Stimulated activated memory B cell treated with anti-CD40 and anti-IgM and Interleukin-4, amounts not matched to agents 10 μg/mL and 1 μg/mL and 100 μg/mL, for 72 hours (primary cell): ENCODE results near the gene NDUFA8.

Source experiments
- ATAC-seq: fragments of 150-1000 bp; cut with Tn5 transposase; 2 replicates; pipeline ENCODE4 v1.10.0; 2021
- H3K27ac Mint-ChIP-seq: one replicate; pipeline ENCODE4 v1.8.0; 2022; ENCODE audit warnings: mild to moderate bottlenecking, mixed read lengths
- H3K27me3 Mint-ChIP-seq: one replicate; pipeline ENCODE4 v1.8.0; 2022; ENCODE audit warnings: mixed read lengths
- H3K36me3 Mint-ChIP-seq: one replicate; pipeline ENCODE4 v1.8.0; 2022; ENCODE audit warnings: mixed read lengths
- H3K4me1 Mint-ChIP-seq: one replicate; pipeline ENCODE4 v1.8.0; 2022; ENCODE audit warnings: mixed read lengths
- H3K4me3 Mint-ChIP-seq: one replicate; pipeline ENCODE4 v1.8.0; 2022; ENCODE audit warnings: mild to moderate bottlenecking, moderate library complexity, mixed read lengths
- H3K9me3 Mint-ChIP-seq: one replicate; pipeline ENCODE4 v1.8.0; 2022; ENCODE audit warnings: mixed read lengths

The NDUFA8 gene

DNA sequence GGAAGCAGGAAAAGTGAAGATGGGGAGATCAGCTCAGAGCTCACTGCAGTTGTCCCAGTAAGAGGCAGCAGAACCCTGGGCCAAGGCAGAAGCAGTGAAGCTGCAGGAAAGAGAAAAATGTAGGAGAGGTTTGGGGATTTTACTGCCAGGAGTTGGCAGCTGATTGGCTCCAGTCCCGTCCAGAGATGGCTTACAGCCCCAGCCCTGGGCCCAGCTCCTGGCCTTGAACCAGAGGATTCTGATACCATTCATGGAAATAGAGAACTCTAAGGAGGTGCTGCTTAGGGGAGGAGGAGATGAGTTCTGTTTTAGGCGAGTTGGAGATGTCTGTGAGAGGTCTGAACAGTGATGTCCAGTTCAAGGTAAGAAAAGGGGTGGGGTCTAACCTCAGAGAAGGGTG, 4.7 kb upstream of the NDUFA8 start:
- Mint-ChIP-seq H3K27me3 (peaks cover 48% of the 10 kb centered on the region), H3K27ac (no peak overlapping the region), H3K4me1 (peaks cover 6% of the 10 kb centered on the region), H3K36me3 (no peaks in the 10 kb centered on the region), H3K4me3 (no peak overlapping the region), H3K9me3 (peaks cover 7% of the 10 kb centered on the region)
- ATAC-seq = no peak

DNA sequence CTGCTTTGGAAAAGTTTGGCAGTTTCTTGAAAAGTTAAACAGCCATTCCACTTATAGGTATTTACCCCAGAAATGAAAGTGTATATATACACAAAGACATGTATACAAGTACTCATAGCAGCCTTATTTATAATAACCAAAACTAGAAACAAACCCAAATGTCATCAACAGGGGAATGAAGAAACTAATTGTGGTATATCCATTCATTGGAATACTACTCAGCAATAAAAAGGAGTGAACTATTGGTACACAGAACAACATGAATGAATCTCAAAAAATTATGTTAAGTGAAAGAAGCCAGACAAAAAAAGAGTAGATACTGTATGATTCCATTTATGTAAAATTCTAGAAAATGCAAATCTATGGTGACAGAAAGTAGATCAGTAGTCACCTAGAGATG, 2.8 kb upstream of the NDUFA8 start:
- H3K27me3 Mint-ChIP-seq = peaks cover 40% of the 10 kb centered on the region
- H3K9me3 Mint-ChIP-seq = peaks cover 5% of the 10 kb centered on the region
- H3K36me3 Mint-ChIP-seq = no peaks in the 10 kb centered on the region
- H3K4me1 Mint-ChIP-seq = peaks cover 19% of the 10 kb centered on the region
- H3K27ac Mint-ChIP-seq = no peak overlapping the region
- no peak for ATAC-seq
- H3K4me3 Mint-ChIP-seq = no peak overlapping the region

DNA sequence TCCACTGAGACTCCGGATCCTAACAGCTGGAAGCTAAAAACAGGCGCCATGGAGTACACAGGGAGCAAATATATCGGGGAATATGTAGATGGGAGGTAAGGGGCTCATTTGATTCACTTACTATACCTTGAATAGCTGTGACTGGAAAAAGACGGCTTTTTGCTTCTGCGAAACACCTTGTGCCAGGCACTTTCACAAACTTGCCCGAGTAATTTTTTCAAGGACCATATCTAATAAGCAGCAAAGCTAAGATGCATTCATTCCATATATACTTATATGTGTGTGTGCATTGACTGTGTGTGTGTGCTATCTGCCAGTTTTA, 307 bp upstream of the NDUFA8 start:
- Mint-ChIP-seq H3K27ac (peak overlapping the region; percentile 92), H3K9me3 (peaks cover 5% of the 10 kb centered on the region), H3K36me3 (no peaks in the 10 kb centered on the region), H3K27me3 (peaks cover 36% of the 10 kb centered on the region), H3K4me1 (peaks cover 28% of the 10 kb centered on the region), H3K4me3 (peak overlapping the region; percentile 94)
- no peak for ATAC-seq

DNA sequence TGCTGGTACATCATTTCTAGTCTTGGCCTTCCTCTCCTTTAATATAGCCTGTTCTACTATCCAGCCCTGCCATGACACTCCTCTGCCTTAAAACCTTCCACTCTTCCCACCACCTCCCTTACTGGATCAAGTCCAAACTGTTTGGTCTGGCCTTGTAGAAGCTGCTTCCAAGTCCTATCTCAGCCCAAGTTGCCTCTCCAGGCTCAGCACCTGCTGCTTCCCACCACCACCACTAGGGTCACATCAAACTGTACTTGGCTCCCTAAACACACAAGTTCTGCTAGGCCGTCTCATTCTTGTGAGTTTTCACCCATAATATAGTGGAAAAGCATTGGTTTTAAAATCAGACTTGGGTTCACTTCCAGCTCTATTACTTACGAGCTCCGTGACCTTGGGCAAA, 1.4 kb downstream of the NDUFA8 start:
- Mint-ChIP-seq H3K27me3 (peaks cover 19% of the 10 kb centered on the region), H3K4me1 (peaks cover 39% of the 10 kb centered on the region), H3K4me3 (no peak overlapping the region), H3K36me3 (no peaks in the 10 kb centered on the region), H3K9me3 (peaks cover 5% of the 10 kb centered on the region), H3K27ac (no peak overlapping the region)
- no peak for ATAC-seq

DNA sequence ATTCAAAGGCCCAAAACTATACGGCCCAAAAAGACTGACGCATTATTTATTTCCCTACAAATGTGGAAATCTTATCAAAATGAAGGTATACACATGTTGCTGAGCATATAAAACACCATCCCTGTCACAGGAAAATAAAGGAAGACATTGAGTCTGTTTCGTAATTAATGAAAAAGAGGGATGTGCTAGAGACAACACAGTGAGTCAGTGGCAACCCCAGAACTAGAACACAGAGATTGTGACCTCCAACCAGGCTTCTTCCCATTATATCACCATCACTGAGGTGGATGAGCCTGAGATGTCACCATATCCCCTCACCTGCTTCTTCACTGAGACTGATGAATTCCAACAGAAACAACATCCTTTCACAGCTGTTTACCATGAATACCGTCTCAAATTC, 3.8 kb downstream of the NDUFA8 start:
- Mint-ChIP-seq H3K4me3 (no peak overlapping the region), H3K36me3 (peaks cover 6% of the 10 kb centered on the region), H3K4me1 (peaks cover 39% of the 10 kb centered on the region), H3K9me3 (no peaks in the 10 kb centered on the region), H3K27me3 (peaks cover 6% of the 10 kb centered on the region), H3K27ac (no peak overlapping the region)
- no peak for ATAC-seq

DNA sequence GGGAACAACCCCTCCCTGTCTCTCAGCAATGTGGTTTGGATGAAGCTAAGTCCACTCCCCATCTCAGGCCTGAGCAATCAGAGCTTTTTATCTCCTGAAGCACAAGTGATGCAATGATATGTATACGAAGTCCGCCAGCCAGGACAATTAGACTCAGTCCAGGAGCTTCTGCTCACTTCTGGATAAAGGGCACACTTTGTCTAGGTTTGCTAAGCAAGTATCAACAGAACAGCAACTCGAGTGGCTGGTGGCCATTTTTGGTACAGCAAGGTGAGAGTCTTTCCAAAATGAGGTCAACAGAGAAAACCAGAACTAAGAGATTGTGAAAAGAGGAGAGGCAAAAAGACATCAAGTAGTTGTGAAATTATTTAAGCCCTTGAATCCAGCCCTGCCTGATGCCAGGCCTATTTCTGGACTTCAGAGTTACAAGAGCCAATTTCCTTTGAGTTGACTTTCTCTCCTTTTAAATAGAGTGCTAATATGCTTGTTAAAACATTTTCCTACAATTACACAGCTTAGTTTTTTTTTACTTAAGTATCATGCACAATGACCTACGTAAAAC, 8.2 kb downstream of the NDUFA8 start:
- peaks cover 19% of the 10 kb centered on the region for H3K36me3 Mint-ChIP-seq
- no peak for ATAC-seq
- H3K27me3 Mint-ChIP-seq = no peaks in the 10 kb centered on the region
- H3K4me1 Mint-ChIP-seq = peaks cover 11% of the 10 kb centered on the region
- H3K27ac Mint-ChIP-seq = no peak overlapping the region
- H3K9me3 Mint-ChIP-seq = no peaks in the 10 kb centered on the region
- H3K4me3 Mint-ChIP-seq = no peak overlapping the region

DNA sequence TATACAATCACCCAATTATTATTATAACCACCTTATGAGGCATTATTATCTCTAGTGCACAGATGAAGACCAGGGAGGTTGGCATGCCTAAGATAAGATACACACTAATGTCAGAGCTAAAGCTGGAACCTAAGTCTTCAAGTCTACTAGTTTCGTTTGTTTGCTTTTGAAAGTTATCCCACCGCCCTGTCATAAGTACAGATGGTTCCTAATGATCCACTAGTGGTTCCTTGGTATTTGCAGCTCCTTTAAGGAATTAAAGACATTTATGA, 14.1 kb downstream of the NDUFA8 start:
- Mint-ChIP-seq H3K36me3 (peaks cover 51% of the 10 kb centered on the region), H3K27me3 (no peaks in the 10 kb centered on the region), H3K27ac (no peak overlapping the region), H3K4me1 (no peaks in the 10 kb centered on the region), H3K4me3 (no peak overlapping the region), H3K9me3 (no peaks in the 10 kb centered on the region)
- ATAC-seq = no peak

DNA sequence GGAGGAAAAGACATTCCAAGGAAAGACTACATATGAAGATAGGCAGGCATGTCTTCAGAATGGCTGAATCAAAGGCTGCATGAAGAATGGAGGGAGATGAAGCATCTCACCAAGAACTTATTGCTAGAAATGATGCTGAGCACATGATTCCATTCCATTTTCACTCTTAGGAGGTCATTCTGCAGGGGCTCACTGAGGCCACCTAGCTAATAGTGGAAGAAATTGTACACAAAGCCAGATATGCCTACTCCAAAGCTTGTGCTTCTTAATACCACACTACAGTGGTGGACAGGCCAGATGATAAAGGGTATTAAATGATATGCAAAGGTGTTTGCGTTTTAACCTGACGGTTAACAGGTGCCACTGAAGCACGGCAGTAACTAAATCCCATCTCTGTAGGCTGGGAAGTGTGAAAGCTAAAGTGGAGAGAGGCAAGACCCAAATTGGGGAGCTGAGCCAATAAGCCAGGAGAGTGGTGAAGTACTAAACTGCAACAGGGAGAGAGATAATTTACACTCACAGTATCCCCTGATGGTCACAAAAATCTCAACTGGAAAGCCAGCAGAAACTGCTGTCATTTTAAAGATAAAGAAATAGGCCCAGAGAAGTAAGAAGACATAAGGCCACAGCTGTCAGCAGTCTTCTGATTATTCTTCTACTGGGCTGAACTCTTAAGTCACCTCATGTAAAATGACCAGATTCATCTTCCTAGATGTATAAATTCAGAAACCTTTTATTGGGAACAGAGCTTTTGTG, 14.6 kb downstream of the NDUFA8 start:
- ATAC-seq = no peak
- no peaks in the 10 kb centered on the region for H3K9me3 Mint-ChIP-seq
- no peak overlapping the region for H3K27ac Mint-ChIP-seq
- no peak overlapping the region for H3K4me3 Mint-ChIP-seq
- peaks cover 51% of the 10 kb centered on the region for H3K36me3 Mint-ChIP-seq
- H3K27me3 Mint-ChIP-seq = no peaks in the 10 kb centered on the region
- H3K4me1 Mint-ChIP-seq = no peaks in the 10 kb centered on the region

DNA sequence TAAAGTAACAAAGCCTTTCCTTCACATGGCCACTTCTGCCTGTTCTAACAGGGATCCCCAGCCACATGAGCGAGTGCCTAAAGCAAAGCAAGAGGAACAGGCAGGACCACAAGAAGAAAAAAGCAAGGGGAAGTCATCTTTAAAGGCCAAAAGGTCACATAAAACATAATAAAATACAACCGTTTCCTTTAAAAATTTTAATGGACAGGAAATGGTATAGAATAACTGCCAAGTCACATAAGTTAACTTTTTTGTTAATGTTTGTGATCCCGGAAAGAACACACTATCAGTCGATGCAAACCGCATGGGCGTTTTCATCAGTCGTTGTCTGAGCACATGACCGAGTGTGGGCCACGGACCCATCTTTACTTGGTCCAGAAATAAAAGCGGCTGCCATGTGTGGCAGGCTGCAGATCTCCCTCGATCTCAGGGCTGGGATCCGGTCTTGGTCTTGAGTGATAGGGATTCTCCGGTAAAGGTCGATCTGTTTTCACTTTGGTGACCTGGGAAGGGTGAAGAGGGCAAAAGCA, 15.6 kb downstream of the NDUFA8 start:
- H3K27me3 Mint-ChIP-seq = no peaks in the 10 kb centered on the region
- ATAC-seq = no peak
- H3K4me1 Mint-ChIP-seq = no peaks in the 10 kb centered on the region
- H3K4me3 Mint-ChIP-seq = no peak overlapping the region
- no peak overlapping the region for H3K27ac Mint-ChIP-seq
- H3K36me3 Mint-ChIP-seq = peaks cover 51% of the 10 kb centered on the region
- H3K9me3 Mint-ChIP-seq = no peaks in the 10 kb centered on the region

DNA sequence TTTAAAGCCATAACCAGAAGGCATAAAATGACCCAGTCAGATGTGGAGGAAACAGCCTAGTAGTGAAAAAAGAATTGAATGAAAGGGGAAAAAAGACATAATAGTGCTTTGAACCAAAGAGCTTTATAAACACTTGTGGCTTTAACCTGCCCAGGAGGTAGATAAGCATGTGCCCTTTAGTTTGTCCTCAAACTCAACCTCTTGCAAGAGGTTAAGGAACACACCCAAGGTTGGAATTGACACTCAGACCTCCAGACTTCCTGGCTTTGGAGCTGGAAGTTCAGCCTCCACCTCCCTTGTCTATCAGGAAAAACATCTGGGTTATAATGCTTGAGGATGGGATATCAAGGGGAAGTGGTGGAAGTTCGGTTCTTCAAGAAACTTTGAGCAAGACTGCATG, 16.3 kb downstream of the NDUFA8 start:
- no peaks in the 10 kb centered on the region for H3K4me1 Mint-ChIP-seq
- H3K27ac Mint-ChIP-seq = no peak overlapping the region

DNA sequence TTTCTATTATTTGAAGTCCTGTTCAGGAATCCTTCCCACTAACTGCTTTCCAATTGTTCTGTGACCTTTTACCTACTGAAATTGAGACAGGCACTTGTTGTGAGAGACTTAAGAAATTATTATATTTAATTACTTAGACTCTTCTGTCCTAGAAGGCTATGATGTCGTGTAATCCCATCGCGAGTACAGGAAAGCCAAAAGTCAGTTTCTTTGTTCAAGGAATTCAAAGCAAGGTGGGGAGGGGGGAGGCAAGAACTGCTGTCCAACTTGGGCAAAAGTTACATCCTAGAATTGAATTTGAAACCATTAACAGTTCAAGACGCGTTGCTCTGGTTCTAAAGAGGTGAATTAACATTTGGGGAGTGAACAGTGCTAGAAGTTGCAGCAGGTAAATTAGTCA, 17.9 kb downstream of the NDUFA8 start:
- no peak for ATAC-seq
- peaks cover 42% of the 10 kb centered on the region for H3K36me3 Mint-ChIP-seq
- H3K4me1 Mint-ChIP-seq = no peaks in the 10 kb centered on the region
- no peaks in the 10 kb centered on the region for H3K27me3 Mint-ChIP-seq
- no peak overlapping the region for H3K27ac Mint-ChIP-seq
- H3K4me3 Mint-ChIP-seq = no peak overlapping the region
- H3K9me3 Mint-ChIP-seq = no peaks in the 10 kb centered on the region

More for the DNA sequence above, 16.3 kb downstream of the NDUFA8 start:
- no peaks in the 10 kb centered on the region for H3K9me3 Mint-ChIP-seq
- H3K4me3 Mint-ChIP-seq = no peak overlapping the region
- H3K36me3 Mint-ChIP-seq = peaks cover 51% of the 10 kb centered on the region
- ATAC-seq = no peak
- no peaks in the 10 kb centered on the region for H3K27me3 Mint-ChIP-seq

DNA sequence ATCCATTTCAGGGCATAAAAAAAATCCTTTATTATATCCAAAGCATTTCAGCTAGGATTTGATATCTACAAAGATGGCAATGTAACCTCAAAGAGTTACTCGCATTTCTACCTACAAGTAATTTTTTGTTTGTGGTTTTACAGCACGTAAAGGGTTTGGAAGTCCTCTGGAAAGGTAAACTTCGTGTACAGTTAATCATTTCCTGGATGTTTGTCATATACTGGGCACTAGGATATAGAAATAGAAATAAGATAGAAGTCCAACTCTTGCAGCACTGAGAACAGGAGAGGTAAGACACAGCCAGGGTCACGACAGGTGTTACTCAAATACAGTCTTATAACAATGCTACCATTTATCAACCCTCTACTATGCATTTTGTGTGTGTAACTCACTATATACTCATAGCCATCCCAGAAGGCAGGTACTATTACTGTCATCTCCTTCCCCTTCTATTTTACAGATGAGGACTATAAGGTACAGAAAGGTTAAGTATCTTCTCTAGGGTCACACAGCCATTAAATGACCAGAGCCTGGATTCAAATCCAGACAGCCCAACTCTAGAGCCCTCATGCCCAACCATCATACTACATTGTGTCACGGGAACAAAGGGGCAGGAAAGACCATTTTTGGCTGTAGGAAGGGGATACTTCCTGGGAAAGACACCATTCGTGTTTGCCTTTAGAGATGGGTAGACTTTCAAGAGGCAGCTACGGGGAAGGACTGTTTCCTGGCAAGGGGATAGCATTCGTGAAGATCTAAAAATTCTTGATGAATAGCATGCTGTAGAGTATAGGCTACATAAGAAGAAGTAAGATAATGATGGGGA, 19.0 kb downstream of the NDUFA8 start:
- Mint-ChIP-seq H3K4me3 (no peak overlapping the region), H3K4me1 (no peaks in the 10 kb centered on the region), H3K27me3 (no peaks in the 10 kb centered on the region), H3K36me3 (peaks cover 37% of the 10 kb centered on the region), H3K27ac (no peak overlapping the region), H3K9me3 (no peaks in the 10 kb centered on the region)
- no peak for ATAC-seq

DNA sequence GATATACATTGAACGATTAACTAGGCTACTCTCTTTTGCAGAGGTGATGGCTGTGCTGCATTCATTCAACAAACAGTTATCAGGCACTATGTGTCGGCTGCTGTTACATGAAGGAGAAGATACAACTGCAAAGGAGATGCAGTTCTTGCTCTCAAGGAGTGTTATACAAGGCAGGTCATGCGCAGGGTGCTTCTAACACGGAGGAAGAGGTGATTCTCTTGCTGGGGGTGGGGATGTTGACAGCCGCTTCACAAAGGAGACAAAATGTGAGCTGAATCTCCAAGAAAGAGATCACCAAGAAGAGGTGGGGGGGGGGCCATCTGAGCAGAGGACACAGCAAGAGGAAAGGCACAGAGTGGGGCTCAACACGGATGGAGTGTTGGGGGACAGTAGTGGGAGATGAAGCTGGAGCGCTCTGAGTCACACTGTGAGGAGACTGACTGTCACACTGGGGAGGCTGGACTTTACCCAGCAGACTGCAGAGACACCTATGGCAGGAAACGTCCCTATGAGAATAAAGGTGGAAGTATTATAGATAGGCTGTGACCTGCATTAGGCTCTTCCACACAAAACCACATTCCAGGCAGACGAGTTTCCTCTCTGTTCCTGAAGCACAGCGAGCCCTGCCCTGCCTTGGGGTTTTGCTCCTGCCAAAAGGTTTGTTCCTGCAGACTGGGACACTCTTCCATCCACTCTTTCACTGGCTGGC, 20.9 kb downstream of the NDUFA8 start:
- no peak for ATAC-seq
- no peak overlapping the region for H3K27ac Mint-ChIP-seq
- H3K9me3 Mint-ChIP-seq = no peaks in the 10 kb centered on the region
- H3K4me3 Mint-ChIP-seq = no peak overlapping the region
- H3K4me1 Mint-ChIP-seq = no peaks in the 10 kb centered on the region
- no peaks in the 10 kb centered on the region for H3K27me3 Mint-ChIP-seq
- H3K36me3 Mint-ChIP-seq = peaks cover 22% of the 10 kb centered on the region

DNA sequence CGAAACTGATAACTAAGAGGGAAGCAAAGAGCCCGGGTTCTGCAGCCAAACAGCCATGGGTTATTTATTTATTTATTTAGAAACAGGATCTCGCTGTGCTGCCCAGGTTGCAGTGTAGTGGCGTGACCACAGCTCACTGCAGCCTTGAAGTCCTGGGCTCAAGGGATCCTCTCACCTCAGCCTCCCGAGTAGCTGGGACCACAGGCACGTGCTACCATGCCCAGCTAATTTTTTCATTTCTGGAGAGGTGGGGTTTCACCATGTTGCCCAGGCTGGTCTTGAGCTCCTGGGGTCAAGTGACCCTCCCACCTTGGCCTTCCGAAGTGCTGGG, 24.1 kb downstream of the NDUFA8 start:
- peaks cover 22% of the 10 kb centered on the region for H3K27me3 Mint-ChIP-seq
- no peak overlapping the region for H3K4me3 Mint-ChIP-seq
- H3K4me1 Mint-ChIP-seq = no peaks in the 10 kb centered on the region
- H3K36me3 Mint-ChIP-seq = no peaks in the 10 kb centered on the region
- H3K27ac Mint-ChIP-seq = no peak overlapping the region
- ATAC-seq = no peak
- H3K9me3 Mint-ChIP-seq = no peaks in the 10 kb centered on the region

DNA sequence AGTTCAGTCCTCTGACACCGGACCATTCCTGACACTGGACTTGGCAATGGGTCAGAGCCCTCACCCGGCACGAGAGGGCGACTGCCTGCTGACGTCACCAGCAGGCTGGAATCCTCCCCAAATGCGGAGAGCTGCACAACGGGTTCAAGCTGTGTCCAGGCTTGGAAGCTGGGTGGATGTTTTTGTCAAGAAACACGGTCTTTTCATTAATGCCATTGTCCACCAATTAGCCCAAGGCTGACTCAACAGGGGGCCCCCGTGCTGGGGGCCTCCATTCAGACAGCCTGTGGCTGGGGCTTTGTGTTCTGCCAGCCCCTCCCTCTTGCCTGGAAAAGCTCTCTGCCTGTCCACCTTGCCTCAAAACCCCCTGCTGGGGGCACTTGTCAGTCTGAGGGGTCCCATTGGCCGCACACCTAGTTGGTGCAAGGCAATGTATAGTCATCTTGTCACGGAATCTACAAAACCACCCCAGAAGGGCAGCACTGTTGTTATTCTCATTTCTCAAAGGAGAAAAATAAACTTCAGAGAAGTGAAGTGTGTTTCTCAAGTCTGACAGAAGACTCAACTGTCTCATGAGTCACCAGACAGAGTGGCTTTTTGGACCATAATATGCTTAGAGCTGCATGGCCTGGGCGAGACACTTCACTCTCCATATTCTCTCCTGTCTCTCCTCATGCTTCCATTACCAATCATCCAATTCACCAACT, 24.6 kb downstream of the NDUFA8 start:
- Mint-ChIP-seq H3K9me3 (no peaks in the 10 kb centered on the region), H3K27ac (no peak overlapping the region), H3K4me1 (no peaks in the 10 kb centered on the region), H3K27me3 (peaks cover 26% of the 10 kb centered on the region), H3K4me3 (no peak overlapping the region), H3K36me3 (no peaks in the 10 kb centered on the region)
- ATAC-seq = no peak
